Ureter (tissue), 1 donor: Measurements from ENCODE around the gene THG1L. TPM values are rescaled to one million over a fixed set of nuclear protein-coding genes. Genes with fewer than 3 reads are reported as not detected.
"Not testable (repeated sequence)": the region's sequence is repeated elsewhere in the genome, so short reads cannot be mapped to it uniquely, and the experiment has no call there.

Experiments
- DNase-seq: peaks from one replicate; pipeline ENCODE4 v3.0.0-alpha.2; 2020; ENCODE audit warnings: low spot score
- total RNA-seq: library from RNA; stranded (reverse); gene quantifications from one replicate; pipeline ENCODE4 v1.2.4, GENCODE V29; 2023
- donor health status: DM: yes; HTN: yes; CAD: no.

THG1L gene
- total RNA-seq = 12.1 TPM

GRCh38 chr5:157731272-157732129 is at the start of gene THG1L:
Gene THG1L, plus strand, starts transcription at chr5:157731420. Its CDS starts 21 bp downstream, at chr5:157731441.
- peak; percentile 99 for DNase-seq

DNA sequence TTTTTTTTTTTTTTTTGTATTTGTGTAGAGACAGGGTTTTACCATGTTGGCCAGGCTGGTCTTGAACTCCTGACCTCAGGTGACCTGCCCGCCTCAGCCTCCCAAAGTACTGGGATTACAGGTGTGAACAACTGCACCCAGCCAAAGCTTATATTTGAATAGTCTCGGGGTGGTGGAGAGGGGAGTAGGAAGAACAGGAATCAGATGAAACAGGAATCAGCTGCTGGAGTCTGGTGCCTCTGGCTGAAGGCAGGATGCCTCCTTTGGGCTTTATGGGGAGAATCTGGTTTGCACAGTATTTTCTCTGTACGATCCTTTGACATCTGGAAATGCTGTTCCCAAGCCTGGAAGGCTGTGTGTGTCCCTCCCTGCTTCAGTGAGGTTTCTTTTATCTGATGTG is 49.0 kb upstream of the THG1L start:
- DNase-seq = peak; percentile 13

DNA sequence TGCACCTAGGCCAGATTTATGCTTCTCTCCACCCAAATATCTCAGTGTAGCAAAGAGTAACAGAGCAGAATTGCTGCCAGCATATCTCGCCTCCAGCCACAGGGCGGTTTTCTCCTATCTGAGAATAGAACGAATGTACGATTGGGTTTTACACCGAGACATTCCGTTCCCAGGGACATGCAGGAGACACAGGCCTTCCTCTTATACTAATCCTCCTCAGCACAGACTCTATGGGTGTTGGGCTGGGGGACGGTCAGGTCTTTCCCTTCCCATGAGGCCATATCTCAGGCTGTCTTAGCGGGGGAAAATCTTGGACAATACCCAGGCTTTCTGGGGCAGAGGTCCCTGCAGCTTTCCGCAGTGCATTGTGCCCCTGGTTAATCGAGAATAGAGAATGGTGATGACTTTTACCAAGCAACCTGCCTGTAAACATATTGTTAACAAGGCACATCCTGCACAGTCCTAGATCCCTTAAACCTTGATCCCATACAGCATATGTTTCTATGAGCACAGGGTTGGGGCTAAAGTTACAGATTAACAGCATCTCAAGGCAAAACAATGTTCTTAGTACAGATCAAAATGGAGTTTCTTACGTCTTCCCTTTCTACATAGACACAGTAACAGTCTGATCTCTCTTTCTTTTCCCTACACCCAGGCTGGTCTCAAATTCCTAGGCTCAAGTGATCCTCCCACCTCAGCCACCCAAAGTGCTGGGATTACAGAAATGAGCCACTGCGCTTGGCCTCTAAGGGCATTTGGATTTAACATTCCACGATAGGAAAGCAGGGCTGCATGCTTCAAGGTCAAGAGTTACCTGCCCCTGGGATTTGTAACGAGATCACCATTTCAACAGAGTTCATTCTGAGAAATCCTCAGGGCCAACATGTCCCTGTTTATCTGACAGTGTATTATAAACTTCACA is 44.7 kb upstream of the THG1L start:
- peak; percentile 14 for DNase-seq

DNA sequence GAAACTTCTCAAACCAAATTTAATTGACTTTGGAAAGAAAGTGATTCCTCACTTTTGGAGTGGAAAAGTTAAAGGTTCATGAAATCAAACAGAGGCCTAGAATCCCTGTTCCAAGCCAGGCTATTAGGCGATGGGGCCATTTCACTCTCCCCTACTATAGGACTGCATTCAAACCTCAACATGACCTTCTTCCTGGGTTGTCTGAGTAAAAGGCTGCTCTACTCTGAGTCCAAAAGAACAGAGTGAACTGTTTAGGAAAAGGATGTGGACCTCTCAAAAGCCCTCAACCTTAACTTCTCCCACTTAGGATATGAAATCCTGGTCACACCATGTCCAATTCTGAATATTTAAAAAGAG is 44.0 kb upstream of the THG1L start:
- DNase-seq = peak; percentile 22

DNA sequence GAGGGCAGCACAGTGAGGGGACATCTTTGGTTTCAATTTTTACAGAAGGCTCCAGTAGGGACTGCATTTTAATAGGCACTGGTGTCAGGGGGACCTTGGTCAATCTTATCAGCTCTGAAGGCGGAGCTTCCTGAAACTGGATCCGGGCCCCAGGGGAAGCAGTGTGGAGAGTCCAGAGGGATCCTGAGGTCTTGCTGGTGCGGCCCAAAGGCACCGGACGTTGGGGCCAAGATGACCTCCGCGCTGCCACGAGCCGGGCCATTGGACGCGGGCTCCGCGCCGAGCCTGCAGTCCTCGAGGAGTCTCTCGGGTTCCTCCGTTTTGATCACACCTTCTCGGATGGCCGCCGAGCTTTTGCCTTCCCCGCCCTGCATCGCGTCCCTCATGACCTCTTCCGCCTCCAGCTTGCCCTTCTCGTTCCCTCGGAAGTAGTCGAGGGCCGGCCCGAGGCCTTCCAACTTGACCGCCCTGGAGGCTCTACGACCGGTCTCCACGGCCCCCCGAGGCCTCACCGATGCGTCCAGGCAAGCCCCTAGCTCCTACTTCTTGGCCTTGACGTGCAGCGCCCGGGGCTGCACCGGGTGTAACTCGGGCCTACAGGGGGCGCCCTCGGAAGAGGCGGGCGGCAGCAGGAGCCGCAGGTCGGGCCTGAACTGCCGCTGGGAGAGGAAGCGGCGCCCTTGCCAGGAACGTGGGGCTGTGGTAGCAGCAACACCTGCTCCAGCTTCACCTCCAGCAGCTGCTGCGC is 41.1 kb upstream of the THG1L start:
- DNase-seq = peak; percentile 38

- DNase-seq = peak; percentile 22
These were observed 40.4 kb upstream of the THG1L start for GRCh38 chr5:157690690-157691433.

- DNase-seq = peak; percentile 17
These were observed 37.4 kb upstream of the THG1L start for GRCh38 chr5:157693816-157694215.

- not testable (repeated sequence) for DNase-seq
These were observed 35.1 kb upstream of the THG1L start for GRCh38 chr5:157696154-157696553.

DNA sequence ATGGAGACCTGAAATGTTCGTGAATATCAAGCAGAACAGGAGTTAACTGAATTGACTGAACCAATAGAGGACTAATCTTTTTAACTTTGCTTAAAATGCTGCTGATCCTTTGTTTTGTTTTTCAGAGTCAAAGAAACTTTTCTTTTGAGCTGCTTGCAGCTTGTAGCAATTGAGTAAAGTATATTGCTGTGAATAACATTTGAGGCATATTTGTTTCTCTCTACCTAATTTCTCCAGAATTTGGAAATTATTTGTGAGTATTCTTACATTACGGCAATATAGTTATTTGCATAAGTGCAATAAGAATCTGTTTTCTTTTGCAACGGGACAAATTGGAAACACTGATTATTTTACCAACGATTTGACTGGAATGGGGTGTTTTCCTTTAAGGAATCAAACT is 32.5 kb upstream of the THG1L start:
- not testable (repeated sequence) for DNase-seq

- DNase-seq = no peak
These were observed 27.5 kb upstream of the THG1L start for GRCh38 chr5:157703736-157704135.

GRCh38 chr5:157708866-157709265 is 22.4 kb upstream of the THG1L start:
- DNase-seq = no peak

GRCh38 chr5:157709346-157709745 is 21.9 kb upstream of the THG1L start:
- DNase-seq = no peak

DNA sequence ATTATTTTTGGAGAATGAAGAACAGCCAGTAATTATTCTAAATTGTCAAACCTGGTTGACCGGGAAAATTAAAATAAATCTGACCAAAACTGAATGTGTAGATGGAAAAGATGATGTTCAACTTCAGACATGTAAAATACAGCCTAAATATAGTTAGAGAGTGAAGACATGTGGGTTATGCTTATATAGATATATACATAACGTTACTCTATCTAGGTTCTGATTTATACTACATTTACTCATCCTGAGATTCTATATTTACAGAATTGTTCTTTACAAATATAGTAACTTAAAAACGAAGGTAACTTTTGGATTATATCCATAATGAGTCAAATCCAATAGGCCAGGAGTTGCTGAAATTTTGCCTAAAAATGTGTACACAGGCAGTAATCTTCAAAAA is 20.8 kb upstream of the THG1L start:
- no peak for DNase-seq

GRCh38 chr5:157710882-157711281 is 20.3 kb upstream of the THG1L start:
- no peak for DNase-seq

- DNase-seq = no peak
These were observed 17.2 kb upstream of the THG1L start for GRCh38 chr5:157713830-157714595.

GRCh38 chr5:157714596-157714864 is 16.7 kb upstream of the THG1L start:
- no peak for DNase-seq

DNA sequence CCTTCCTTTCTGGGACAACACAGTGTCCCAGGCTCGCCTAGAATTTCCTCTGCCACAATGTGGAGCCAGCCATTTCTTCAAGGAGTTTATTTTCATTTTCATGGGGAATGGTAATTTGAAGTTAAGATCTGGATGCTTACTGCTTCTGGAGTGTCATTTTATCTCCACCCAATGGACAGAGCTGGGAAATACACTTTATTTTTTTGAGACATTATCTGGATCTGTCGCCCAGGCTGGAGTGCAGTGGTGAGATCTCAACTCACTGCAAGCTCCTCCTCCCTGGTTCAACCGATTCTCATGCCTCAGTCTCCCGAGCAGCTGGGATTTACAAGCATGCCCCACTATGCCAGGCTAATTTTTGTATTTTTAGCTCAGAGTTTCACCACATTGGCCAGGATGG is 12.7 kb upstream of the THG1L start:
- DNase-seq = no peak

DNA sequence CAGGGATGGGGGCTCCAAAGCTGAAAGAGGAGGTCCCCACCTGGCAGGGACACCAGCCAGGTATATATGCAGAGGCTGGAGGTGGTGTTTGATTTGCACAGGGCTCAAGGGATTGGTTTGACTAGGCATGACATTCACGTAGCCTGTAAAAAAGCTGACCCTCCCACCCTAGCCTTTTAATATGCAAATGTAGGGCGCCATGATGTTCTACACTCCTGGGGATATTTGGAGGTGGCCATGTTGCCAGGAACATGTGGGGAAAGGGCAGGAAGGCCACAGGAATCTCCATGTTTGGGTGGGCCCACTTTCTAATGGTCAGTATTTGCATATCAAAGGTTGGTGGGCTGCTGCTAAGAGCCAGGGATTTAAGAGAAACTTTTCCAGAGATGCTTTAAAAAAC is 12.0 kb upstream of the THG1L start:
- DNase-seq = no peak

DNA sequence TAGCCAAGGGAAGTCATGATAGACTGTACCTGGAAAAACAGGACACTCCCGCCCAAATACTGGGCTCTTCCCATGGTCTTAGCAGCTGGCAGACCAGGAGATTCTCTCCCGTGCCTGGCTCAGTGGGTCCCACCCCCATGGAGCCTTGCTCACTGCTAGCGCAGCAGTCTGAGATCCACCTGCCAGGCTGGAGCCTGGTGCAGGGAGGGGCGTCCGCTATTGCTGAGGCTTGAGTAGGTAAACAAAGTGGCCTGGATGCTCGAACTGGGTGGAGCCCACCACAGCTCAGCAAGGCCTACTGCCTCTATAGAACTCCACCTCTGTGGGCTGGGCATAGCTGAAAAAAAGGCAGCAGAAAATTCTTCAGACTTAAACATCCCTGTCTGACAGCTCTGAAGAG is 10.1 kb upstream of the THG1L start:
- DNase-seq = no peak

DNA sequence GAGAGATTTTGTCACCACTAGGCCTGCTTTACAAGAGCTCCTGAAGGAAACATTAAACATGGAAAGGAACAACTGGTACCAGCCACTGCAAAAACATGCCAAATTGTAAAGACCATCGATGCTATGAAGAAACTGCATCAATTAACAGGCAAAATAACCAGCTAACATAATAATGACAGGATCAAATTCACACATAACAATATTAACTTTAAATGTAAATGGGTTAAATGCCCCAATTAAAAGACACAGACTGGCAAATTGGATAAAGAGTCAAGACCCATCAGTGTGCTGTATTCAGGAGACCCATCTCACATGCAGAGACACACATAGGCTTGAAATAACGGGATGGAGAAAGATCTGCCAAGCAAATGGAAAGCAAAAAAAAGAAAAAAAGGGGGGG is 8.3 kb upstream of the THG1L start:
- not testable (repeated sequence) for DNase-seq

DNA sequence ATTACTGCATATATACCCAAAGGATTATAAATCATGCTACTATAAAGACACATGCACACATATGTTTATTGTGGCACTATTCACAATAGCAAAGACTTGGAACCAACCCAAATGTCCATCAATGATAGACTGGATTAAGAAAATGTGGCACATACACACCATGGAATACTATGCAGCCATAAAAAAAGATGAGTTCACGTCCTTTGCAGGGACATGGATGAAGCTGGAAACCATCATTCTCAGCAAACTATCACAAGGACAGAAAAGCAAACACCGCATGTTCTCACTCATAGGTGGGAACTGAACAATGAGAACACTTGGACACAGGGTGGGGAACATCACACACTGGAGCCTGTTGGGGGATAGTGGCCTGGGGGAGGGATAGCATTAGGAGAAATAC is 4.6 kb upstream of the THG1L start:
- DNase-seq = not testable (repeated sequence)
